ENCODE data around the gene ZRANB1.

ZRANB1 gene

GRCh38 chr10:124918906-124919305 is 23.0 kb upstream of the ZRANB1 start:
- in situ Hi-C loops (cut with HindIII; ENCODE audit: low sequenced_read_pairs), result no loop called here

- in situ Hi-C loops (cut with HindIII; ENCODE audit: low sequenced_read_pairs), result loop anchor here (5.0 kb wide), 1 partner anchor 71 kb away; no protein-coding TSS in a partner anchor
Measured at GRCh38 chr10:124921261-124921660, 20.7 kb upstream of the ZRANB1 start.

GRCh38 chr10:124923684-124924083 is 18.2 kb upstream of the ZRANB1 start:
- in situ Hi-C loops (cut with HindIII; ENCODE audit: low sequenced_read_pairs), result loop anchor here (5.0 kb wide), 1 partner anchor 69 kb away; no protein-coding TSS in a partner anchor

GRCh38 chr10:124926548-124926947 is 15.4 kb upstream of the ZRANB1 start:
- in situ Hi-C loops (cut with HindIII; ENCODE audit: low sequenced_read_pairs), result no loop called here

GRCh38 chr10:124928087-124928486 is 13.8 kb upstream of the ZRANB1 start:
- in situ Hi-C loops (cut with HindIII; ENCODE audit: low sequenced_read_pairs), result no loop called here

GRCh38 chr10:124928545-124928944 is 13.4 kb upstream of the ZRANB1 start:
- in situ Hi-C loops (cut with HindIII; ENCODE audit: low sequenced_read_pairs), result no loop called here

GRCh38 chr10:124935946-124936345 is 6.0 kb upstream of the ZRANB1 start:
- in situ Hi-C loops (cut with HindIII; ENCODE audit: low sequenced_read_pairs), result no loop called here

GRCh38 chr10:124936813-124937212 is 5.1 kb upstream of the ZRANB1 start:
- in situ Hi-C loops (cut with HindIII; ENCODE audit: low sequenced_read_pairs), result no loop called here

- in situ Hi-C loops (cut with HindIII; ENCODE audit: low sequenced_read_pairs), result no loop called here
Measured at GRCh38 chr10:124939290-124939689, 2.6 kb upstream of the ZRANB1 start.

- in situ Hi-C loops (cut with HindIII; ENCODE audit: low sequenced_read_pairs), result loop anchor here (5.0 kb wide), 2 partner anchors 65 to 85 kb away; no protein-coding TSS in a partner anchor
Measured at GRCh38 chr10:124942317-124943169, 620 bp downstream of the ZRANB1 start.

GRCh38 chr10:124943301-124944092 is 1.6 kb downstream of the ZRANB1 start:
- in situ Hi-C loops (cut with HindIII; ENCODE audit: low sequenced_read_pairs), result loop anchor here (5.0 kb wide), 2 partner anchors 66 to 84 kb away; no protein-coding TSS in a partner anchor

GRCh38 chr10:124944982-124945381 is 3.1 kb downstream of the ZRANB1 start:
- in situ Hi-C loops (cut with HindIII; ENCODE audit: low sequenced_read_pairs), result loop anchor here (5.0 kb wide), 2 partner anchors 68 to 82 kb away; no protein-coding TSS in a partner anchor

- in situ Hi-C loops (cut with HindIII; ENCODE audit: low sequenced_read_pairs), result no loop called here
Measured at GRCh38 chr10:124946945-124947344, 5.0 kb downstream of the ZRANB1 start.

- in situ Hi-C loops (cut with HindIII; ENCODE audit: low sequenced_read_pairs), result no loop called here
Measured at GRCh38 chr10:124949543-124949942, 7.6 kb downstream of the ZRANB1 start.

- in situ Hi-C loops (cut with HindIII; ENCODE audit: low sequenced_read_pairs), result no loop called here
Measured at GRCh38 chr10:124952123-124952522, 10.2 kb downstream of the ZRANB1 start.

- in situ Hi-C loops (cut with HindIII; ENCODE audit: low sequenced_read_pairs), result no loop called here
Measured at GRCh38 chr10:124953421-124953820, 11.5 kb downstream of the ZRANB1 start.

- in situ Hi-C loops (cut with HindIII; ENCODE audit: low sequenced_read_pairs), result no loop called here
Measured at GRCh38 chr10:124955243-124955642, 13.3 kb downstream of the ZRANB1 start.

- in situ Hi-C loops (cut with HindIII; ENCODE audit: low sequenced_read_pairs), result no loop called here
Measured at GRCh38 chr10:124955868-124956267, 13.9 kb downstream of the ZRANB1 start.

GRCh38 chr10:124956764-124957163 is 14.8 kb downstream of the ZRANB1 start:
- in situ Hi-C loops (cut with HindIII; ENCODE audit: low sequenced_read_pairs), result no loop called here

- in situ Hi-C loops (cut with HindIII; ENCODE audit: low sequenced_read_pairs), result no loop called here
Measured at GRCh38 chr10:124957404-124957947, 15.6 kb downstream of the ZRANB1 start.

GRCh38 chr10:124959564-124959963 is 17.6 kb downstream of the ZRANB1 start:
- in situ Hi-C loops (cut with HindIII; ENCODE audit: low sequenced_read_pairs), result no loop called here
